Type B pancreatic cell (in vitro differentiated cells): ENCODE results near the gene ELAVL3. TPM values are rescaled to one million over a fixed set of nuclear protein-coding genes. Genes with fewer than 3 reads are reported as not detected.

ENCODE experiments used
- DNase-seq: peaks from one replicate; pipeline ENCODE4 v3.0.0; 2021; ENCODE audit warnings: mixed read lengths; ENCODE audit not compliant: unreplicated experiment; ENCODE audit errors: extremely low spot score
- H3K27ac Mint-ChIP-seq: 2 replicates; pipeline ENCODE4 v1.8.0; 2021; ENCODE audit warnings: mild to moderate bottlenecking, mixed read lengths
- H3K27me3 Mint-ChIP-seq: 2 replicates; pipeline ENCODE4 v1.8.0; 2021; ENCODE audit warnings: mixed read lengths
- H3K36me3 Mint-ChIP-seq: 2 replicates; pipeline ENCODE4 v1.8.0; 2021; ENCODE audit warnings: mixed read lengths
- H3K4me1 Mint-ChIP-seq: one replicate; pipeline ENCODE4 v1.8.0; 2021; ENCODE audit warnings: mixed read lengths; ENCODE audit not compliant: unreplicated experiment
- H3K4me3 Mint-ChIP-seq: 2 replicates; pipeline ENCODE4 v1.8.0; 2021; ENCODE audit warnings: mild to moderate bottlenecking, mixed read lengths
- H3K9me3 Mint-ChIP-seq: 2 replicates; pipeline ENCODE4 v1.8.0; 2021; ENCODE audit warnings: mixed read lengths
- total RNA-seq: library from RNA; stranded (reverse); gene quantifications from 2 replicates; pipeline ENCODE4 v1.2.1, GENCODE V29; 2021; ENCODE audit warnings: low replicate concordance
- TF ChIP-seq, protein P1 (sequence below): fragments of 200-600 bp; sonication (generic); conservative IDR thresholded peaks from 2 replicates; pipeline ENCODE4 v1.5.0; 2021; ENCODE audit warnings: antibody characterized with exemption, mild to moderate bottlenecking

The ELAVL3 gene
- total RNA-seq, 1 donor from 2014 or later, result 3.3 TPM

DNA sequence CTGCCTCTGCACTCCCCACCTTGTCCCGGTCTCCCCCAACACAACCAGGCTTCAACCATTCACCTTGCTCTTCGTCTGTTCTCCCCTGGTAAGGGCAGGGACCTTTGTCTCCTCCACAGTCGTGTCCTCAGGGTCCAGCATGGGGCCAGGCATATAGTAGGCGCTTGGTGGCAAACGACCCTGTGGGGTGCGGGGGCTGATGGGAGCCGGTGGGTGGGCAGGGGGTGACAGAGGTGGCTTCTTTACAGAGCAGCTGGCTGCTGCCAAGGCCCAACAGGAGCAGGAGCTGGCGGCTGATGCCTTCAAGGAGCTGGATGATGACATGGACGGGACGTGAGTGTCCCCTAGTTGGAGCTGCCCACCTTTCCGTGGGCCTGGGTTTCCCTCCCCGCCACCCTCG, 35.7 kb downstream of the ELAVL3 start:
- TF ChIP-seq, protein P1, sequence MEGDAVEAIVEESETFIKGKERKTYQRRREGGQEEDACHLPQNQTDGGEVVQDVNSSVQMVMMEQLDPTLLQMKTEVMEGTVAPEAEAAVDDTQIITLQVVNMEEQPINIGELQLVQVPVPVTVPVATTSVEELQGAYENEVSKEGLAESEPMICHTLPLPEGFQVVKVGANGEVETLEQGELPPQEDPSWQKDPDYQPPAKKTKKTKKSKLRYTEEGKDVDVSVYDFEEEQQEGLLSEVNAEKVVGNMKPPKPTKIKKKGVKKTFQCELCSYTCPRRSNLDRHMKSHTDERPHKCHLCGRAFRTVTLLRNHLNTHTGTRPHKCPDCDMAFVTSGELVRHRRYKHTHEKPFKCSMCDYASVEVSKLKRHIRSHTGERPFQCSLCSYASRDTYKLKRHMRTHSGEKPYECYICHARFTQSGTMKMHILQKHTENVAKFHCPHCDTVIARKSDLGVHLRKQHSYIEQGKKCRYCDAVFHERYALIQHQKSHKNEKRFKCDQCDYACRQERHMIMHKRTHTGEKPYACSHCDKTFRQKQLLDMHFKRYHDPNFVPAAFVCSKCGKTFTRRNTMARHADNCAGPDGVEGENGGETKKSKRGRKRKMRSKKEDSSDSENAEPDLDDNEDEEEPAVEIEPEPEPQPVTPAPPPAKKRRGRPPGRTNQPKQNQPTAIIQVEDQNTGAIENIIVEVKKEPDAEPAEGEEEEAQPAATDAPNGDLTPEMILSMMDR, result no peak

DNA sequence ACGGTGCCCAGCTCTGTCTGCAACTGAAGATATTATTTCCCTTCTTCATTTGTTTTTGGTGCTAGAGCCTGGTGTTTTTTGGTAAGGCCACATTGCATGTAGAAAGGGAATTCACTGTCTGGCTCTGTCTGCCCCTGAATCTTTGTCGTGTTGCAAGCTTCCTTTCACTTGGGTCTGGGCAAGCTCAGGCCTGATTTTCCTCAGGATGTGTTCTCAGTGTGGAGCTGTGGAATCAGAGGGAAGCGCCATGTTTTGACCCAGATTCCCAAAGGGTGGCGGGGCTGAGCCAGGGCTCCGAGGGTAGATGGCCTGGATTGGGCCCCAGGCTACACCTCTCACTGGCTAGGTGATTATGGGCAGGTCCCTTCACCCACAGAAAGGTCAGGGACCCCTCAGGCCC, 36.8 kb downstream of the ELAVL3 start:
- Mint-ChIP-seq H3K4me3 (no peak overlapping the region), H3K9me3 (no peaks in the 10 kb centered on the region), H3K27me3 (no peaks in the 10 kb centered on the region), H3K36me3 (peaks cover 10% of the 10 kb centered on the region), H3K4me1 (no peaks in the 10 kb centered on the region), H3K27ac (no peak overlapping the region)
- TF ChIP-seq, protein P1, result no peak
- DNase-seq, result no peak

More for the DNA sequence above, 35.7 kb downstream of the ELAVL3 start:
- H3K4me1 Mint-ChIP-seq, result no peaks in the 10 kb centered on the region
- peaks cover 10% of the 10 kb centered on the region for H3K36me3 Mint-ChIP-seq
- no peak overlapping the region for H3K4me3 Mint-ChIP-seq
- H3K27me3 Mint-ChIP-seq, result no peaks in the 10 kb centered on the region
- no peaks in the 10 kb centered on the region for H3K9me3 Mint-ChIP-seq
- no peak for DNase-seq
- H3K27ac Mint-ChIP-seq, result no peak overlapping the region

DNA sequence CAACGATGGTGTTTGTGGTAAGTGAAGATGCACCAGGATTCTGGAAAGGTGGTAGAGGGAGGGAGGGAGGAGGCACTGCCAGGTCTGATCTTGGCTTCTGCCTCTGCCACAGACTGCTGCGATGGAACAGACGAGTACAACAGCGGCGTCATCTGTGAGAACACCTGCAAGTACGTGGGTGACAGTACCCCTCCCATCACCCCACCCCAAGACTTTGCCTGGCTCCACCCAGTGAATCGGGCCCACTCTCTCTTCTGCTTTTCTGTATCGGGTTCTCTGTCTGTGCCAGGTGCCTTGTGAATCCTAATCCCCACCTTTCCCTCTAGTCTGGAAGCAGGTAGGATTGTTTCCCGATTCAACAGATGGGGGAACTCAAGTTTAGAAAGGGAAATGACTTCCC, 42.9 kb downstream of the ELAVL3 start:
- Mint-ChIP-seq H3K9me3 (no peaks in the 10 kb centered on the region), H3K4me1 (no peaks in the 10 kb centered on the region), H3K27ac (no peak overlapping the region), H3K36me3 (peaks cover 17% of the 10 kb centered on the region), H3K27me3 (no peaks in the 10 kb centered on the region), H3K4me3 (peak overlapping the region; percentile 61)
- TF ChIP-seq, protein P1, result no peak
- no peak for DNase-seq

DNA sequence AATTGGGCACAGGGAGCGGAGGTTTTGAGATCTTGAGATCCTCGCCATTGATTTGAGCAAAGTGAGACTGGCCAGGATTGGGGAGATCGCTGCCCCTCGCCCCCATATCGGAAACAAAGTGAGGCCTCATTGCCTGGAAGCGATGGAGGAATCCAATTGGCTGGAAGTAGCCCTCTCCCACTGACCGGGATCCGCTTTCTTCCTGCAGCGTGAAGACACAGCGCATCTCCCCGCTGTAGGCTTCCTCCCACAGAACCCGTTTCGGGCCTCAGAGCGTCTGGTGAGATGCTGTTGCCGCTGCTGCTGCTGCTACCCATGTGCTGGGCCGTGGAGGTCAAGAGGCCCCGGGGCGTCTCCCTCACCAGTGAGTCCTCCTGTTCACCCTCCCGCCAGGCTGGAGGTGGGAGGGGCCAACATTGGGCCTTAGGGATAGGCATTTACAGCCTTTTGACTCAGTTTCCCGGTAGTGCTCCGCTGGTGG, 45.0 kb downstream of the ELAVL3 start:
- no peak for DNase-seq
- H3K9me3 Mint-ChIP-seq, result no peaks in the 10 kb centered on the region

DNA sequence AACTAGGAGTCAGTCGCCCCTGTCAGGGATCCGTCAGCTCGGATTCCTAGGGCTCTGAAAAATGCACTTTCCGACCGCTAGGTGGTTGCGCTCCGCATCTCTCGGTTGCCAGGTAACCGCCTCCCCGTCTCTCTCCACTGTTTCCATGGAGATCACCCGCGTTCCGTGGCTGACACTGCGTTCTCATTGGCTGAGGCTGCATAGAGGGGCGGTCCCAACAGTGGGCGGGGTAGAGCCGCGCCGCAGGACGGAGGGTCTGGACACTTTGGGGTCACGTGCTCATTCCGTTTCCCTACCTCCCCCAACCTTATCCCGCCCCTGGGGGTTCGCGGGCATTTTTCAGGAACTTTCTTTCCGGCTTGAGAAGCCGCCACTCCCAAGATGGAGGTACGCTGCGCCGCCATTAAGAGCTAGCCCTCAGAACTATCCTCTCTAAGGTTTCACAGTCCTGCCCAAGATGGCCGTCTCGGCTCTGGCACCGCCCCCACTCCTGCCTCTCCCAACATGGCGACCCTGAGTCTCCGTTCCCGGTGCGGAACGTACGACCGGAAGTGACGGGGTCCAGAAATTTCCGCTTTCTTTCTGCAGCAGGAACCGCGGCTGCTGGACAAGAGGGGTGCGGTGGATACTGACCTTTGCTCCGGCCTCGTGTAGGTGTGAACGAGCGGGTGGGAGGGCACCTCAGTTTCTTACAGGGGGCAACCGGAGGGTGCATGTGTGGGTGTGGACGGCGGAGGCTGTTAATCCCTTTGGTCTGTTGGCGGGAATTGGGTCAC, 45.6 kb downstream of the ELAVL3 start, which contains the start of the genes ODAD3 and PRKCSH:
Gene ODAD3, minus strand, starts transcription at position 65 of the 776 bp plus-strand sequence. CDS start 105 bp downstream, outside the sequence.
Gene PRKCSH, plus strand, starts transcription at position 579 of the 776 bp plus-strand sequence. CDS start 483 bp downstream, outside the sequence.
- TF ChIP-seq, protein P1, result peak; percentile 95

More for the DNA sequence above, 45.0 kb downstream of the ELAVL3 start:
- Mint-ChIP-seq H3K36me3 (peaks cover 10% of the 10 kb centered on the region), H3K27ac (peak overlapping the region; percentile 99), H3K4me3 (peak overlapping the region; percentile 100), H3K27me3 (no peaks in the 10 kb centered on the region), H3K4me1 (no peaks in the 10 kb centered on the region)
- TF ChIP-seq, protein P1, result no peak

More for the DNA sequence above, 45.6 kb downstream of the ELAVL3 start, which contains the start of the genes ODAD3 and PRKCSH:
- Mint-ChIP-seq H3K9me3 (no peaks in the 10 kb centered on the region), H3K4me1 (no peaks in the 10 kb centered on the region), H3K27me3 (no peaks in the 10 kb centered on the region), H3K4me3 (peak within 1 kb of the TSS; percentile 100), H3K27ac (peak within 1 kb of the TSS; percentile 99), H3K36me3 (peaks cover 7% of the 10 kb centered on the region)
- DNase-seq, result peak; percentile 99
